ENCODE data around the gene CARD10. TPM values are rescaled to one million over a fixed set of nuclear protein-coding genes. Genes with fewer than 3 reads are reported as not detected.
A peak's percentile ranks its signal among the peaks of the same experiment; 100 is the strongest.

Gene CARD10
- total and polyA plus RNA-seq, 2 of the 13 experiments (the other 11 are each of a cell fraction or from before 2014, with no cell fraction given): 35.2 to 55.8 TPM

DNA sequence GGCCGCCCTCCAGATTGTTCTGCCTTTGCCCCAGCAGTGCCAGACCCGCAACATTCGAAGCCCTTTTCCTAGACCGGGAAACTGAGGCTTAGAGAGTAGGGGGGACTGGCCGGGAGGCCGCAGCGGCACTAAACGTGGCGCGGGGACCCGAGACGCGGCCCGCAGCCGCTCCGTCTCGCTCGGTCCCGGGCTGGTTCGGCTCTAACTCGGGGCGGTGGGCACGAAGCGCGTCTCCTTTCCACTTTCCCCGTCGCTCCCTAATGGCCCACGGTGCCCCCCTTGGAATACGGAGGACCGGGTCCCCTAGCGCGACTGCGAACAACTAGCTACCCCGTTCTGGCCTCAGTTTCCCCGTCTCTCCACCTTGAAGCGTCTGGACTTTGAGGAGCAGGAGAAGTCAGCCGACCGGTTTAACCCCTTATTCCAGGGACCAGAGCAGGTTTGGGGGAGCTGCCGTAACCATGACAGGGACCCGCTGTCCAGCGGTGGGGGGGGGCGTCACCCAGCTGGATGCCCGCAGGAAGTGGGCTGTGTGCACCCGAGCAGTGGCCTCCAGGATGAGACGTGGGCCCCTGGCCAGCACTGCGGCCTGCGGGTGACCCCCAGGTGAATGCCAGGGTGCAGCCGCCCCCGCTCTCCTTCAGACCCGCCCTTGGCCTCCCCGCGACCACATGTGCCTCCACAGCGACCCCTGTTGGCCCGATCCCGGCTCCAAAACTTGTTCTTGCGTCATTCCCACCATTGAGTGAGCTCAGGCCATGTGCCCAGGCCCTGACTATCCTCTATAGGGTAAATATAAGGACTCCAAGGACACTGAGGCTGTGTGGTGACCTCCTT is 42.2 kb upstream of the CARD10 start (continued):
- TF ChIP-seq, protein P1, sequence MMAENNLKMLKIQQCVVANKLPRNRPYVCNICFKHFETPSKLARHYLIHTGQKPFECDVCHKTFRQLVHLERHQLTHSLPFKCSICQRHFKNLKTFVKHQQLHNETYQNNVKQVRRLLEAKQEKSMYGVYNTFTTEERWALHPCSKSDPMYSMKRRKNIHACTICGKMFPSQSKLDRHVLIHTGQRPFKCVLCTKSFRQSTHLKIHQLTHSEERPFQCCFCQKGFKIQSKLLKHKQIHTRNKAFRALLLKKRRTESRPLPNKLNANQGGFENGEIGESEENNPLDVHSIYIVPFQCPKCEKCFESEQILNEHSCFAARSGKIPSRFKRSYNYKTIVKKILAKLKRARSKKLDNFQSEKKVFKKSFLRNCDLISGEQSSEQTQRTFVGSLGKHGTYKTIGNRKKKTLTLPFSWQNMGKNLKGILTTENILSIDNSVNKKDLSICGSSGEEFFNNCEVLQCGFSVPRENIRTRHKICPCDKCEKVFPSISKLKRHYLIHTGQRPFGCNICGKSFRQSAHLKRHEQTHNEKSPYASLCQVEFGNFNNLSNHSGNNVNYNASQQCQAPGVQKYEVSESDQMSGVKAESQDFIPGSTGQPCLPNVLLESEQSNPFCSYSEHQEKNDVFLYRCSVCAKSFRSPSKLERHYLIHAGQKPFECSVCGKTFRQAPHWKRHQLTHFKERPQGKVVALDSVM (CRISPR knock-in tag; IDR thresholded peaks at IDR 0.05): peak; percentile 69
- TF ChIP-seq MED13 (CRISPR knock-in tag; IDR thresholded peaks at IDR 0.05): peak; percentile 86
- TF ChIP-seq, protein P2, sequence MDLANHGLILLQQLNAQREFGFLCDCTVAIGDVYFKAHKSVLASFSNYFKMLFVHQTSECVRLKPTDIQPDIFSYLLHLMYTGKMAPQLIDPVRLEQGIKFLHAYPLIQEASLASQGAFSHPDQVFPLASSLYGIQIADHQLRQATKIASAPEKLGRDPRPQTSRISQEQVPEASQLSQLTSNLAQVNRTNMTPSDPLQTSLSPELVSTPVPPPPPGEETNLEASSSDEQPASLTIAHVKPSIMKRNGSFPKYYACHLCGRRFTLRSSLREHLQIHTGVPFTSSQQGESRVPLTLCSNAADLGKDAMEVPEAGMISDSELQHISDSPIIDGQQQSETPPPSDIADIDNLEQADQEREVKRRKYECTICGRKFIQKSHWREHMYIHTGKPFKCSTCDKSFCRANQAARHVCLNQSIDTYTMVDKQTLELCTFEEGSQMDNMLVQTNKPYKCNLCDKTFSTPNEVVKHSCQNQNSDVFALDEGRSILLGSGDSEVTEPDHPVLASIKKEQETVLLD (CRISPR knock-in tag; IDR thresholded peaks at IDR 0.05; ENCODE audit: low read depth): no peak
- no peak for TF ChIP-seq ZBTB1 (CRISPR knock-in tag; IDR thresholded peaks at IDR 0.05; ENCODE audit: borderline replicate concordance)
- TF ChIP-seq, protein P3, sequence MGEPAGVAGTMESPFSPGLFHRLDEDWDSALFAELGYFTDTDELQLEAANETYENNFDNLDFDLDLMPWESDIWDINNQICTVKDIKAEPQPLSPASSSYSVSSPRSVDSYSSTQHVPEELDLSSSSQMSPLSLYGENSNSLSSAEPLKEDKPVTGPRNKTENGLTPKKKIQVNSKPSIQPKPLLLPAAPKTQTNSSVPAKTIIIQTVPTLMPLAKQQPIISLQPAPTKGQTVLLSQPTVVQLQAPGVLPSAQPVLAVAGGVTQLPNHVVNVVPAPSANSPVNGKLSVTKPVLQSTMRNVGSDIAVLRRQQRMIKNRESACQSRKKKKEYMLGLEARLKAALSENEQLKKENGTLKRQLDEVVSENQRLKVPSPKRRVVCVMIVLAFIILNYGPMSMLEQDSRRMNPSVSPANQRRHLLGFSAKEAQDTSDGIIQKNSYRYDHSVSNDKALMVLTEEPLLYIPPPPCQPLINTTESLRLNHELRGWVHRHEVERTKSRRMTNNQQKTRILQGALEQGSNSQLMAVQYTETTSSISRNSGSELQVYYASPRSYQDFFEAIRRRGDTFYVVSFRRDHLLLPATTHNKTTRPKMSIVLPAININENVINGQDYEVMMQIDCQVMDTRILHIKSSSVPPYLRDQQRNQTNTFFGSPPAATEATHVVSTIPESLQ (CRISPR knock-in tag; conservative IDR thresholded peaks at IDR 0.05): no peak
- TF ChIP-seq, protein P4, sequence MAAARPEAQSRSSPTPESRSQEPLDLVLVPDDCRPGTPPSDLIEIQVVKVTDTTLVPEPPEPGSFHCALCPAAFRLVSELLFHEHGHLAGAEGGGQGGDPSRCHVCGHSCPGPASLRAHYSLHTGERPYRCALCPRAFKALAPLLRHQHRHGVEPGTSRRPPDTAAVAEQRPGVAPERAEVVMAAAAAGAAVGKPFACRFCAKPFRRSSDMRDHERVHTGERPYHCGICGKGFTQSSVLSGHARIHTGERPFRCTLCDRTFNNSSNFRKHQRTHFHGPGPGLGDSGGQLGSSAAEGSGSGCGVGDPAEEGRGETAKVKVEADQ (CRISPR knock-in tag; IDR thresholded peaks at IDR 0.05; ENCODE audit: borderline replicate concordance): no peak
- TF ChIP-seq SAFB2 (CRISPR knock-in tag; IDR thresholded peaks at IDR 0.05; ENCODE audit: borderline replicate concordance, low read depth): 0 out of 2 replicates have a peak, but pooled peaks have one; percentile 33
- TF ChIP-seq, protein P5, sequence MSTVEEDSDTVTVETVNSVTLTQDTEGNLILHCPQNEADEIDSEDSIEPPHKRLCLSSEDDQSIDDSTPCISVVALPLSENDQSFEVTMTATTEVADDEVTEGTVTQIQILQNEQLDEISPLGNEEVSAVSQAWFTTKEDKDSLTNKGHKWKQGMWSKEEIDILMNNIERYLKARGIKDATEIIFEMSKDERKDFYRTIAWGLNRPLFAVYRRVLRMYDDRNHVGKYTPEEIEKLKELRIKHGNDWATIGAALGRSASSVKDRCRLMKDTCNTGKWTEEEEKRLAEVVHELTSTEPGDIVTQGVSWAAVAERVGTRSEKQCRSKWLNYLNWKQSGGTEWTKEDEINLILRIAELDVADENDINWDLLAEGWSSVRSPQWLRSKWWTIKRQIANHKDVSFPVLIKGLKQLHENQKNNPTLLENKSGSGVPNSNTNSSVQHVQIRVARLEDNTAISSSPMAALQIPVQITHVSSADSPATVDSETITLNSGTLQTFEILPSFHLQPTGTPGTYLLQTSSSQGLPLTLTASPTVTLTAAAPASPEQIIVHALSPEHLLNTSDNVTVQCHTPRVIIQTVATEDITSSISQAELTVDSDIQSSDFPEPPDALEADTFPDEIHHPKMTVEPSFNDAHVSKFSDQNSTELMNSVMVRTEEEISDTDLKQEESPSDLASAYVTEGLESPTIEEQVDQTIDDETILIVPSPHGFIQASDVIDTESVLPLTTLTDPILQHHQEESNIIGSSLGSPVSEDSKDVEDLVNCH (CRISPR knock-in tag; IDR thresholded peaks at IDR 0.05): no peak
- TF ChIP-seq, protein P6, sequence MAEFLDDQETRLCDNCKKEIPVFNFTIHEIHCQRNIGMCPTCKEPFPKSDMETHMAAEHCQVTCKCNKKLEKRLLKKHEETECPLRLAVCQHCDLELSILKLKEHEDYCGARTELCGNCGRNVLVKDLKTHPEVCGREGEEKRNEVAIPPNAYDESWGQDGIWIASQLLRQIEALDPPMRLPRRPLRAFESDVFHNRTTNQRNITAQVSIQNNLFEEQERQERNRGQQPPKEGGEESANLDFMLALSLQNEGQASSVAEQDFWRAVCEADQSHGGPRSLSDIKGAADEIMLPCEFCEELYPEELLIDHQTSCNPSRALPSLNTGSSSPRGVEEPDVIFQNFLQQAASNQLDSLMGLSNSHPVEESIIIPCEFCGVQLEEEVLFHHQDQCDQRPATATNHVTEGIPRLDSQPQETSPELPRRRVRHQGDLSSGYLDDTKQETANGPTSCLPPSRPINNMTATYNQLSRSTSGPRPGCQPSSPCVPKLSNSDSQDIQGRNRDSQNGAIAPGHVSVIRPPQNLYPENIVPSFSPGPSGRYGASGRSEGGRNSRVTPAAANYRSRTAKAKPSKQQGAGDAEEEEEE (CRISPR knock-in tag; IDR thresholded peaks at IDR 0.05; ENCODE audit: borderline replicate concordance): no peak; the same call in 1 of the 2 replicates
- TF ChIP-seq, protein P7, sequence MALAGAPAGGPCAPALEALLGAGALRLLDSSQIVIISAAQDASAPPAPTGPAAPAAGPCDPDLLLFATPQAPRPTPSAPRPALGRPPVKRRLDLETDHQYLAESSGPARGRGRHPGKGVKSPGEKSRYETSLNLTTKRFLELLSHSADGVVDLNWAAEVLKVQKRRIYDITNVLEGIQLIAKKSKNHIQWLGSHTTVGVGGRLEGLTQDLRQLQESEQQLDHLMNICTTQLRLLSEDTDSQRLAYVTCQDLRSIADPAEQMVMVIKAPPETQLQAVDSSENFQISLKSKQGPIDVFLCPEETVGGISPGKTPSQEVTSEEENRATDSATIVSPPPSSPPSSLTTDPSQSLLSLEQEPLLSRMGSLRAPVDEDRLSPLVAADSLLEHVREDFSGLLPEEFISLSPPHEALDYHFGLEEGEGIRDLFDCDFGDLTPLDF (CRISPR knock-in tag; IDR thresholded peaks at IDR 0.05): peak; percentile 77
- TF ChIP-seq, protein P8, sequence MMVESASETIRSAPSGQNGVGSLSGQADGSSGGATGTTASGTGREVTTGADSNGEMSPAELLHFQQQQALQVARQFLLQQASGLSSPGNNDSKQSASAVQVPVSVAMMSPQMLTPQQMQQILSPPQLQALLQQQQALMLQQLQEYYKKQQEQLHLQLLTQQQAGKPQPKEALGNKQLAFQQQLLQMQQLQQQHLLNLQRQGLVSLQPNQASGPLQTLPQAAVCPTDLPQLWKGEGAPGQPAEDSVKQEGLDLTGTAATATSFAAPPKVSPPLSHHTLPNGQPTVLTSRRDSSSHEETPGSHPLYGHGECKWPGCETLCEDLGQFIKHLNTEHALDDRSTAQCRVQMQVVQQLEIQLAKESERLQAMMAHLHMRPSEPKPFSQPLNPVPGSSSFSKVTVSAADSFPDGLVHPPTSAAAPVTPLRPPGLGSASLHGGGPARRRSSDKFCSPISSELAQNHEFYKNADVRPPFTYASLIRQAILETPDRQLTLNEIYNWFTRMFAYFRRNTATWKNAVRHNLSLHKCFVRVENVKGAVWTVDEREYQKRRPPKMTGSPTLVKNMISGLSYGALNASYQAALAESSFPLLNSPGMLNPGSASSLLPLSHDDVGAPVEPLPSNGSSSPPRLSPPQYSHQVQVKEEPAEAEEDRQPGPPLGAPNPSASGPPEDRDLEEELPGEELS (CRISPR knock-in tag; IDR thresholded peaks at IDR 0.05): peak; percentile 72
- no peak for TF ChIP-seq SCMH1 (CRISPR knock-in tag; IDR thresholded peaks at IDR 0.05; ENCODE audit: borderline replicate concordance)

Data from HepG2 (cell line).